Subcutaneous adipose tissue (tissue), 4 donors: ENCODE data around the gene TGFBR3L. TPM values are rescaled to one million over a fixed set of nuclear protein-coding genes. Genes with fewer than 3 reads are reported as not detected.

Experiments
- CTCF ChIP-seq: fragments of 450-650 bp; IDR thresholded peaks from one replicate; pipeline ENCODE4 v1.5.1; 2016; ENCODE audit warnings: low read depth, mild to moderate bottlenecking, control low read depth, antibody characterized with exemption, moderate library complexity
- total RNA-seq, 4 donors: library from RNA; depleted of rRNA; stranded (reverse); fragments of >200 nt; gene quantifications; one replicate each; pipeline ENCODE4 v1.1.0, GENCODE V29; 2016

The TGFBR3L gene
- total RNA-seq, 4 donors from 2014 or later, result not detected

- TF ChIP-seq CTCF, result no peak
Observed at GRCh38 chr19:7921967-7922835, 7.6 kb downstream of the TGFBR3L start.

DNA sequence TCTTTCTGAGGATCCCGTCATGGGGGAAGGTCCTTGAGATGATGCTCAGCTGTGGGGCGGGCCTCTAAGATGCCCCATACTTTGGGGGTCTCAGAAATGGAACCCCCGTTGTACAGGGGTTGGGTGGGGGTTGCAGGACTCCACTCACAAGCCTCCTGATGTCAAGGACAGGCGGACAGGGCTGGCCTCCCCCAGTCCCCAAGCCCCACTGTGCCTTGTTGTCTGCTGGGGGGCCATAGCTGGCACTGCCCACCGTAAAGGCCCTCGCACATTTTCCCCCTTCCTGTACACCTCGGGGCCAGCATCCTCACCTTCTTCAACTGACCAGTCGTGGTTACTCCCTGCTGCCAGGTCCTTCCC is 8.2 kb downstream of the TGFBR3L start:
- TF ChIP-seq CTCF, result no peak

DNA sequence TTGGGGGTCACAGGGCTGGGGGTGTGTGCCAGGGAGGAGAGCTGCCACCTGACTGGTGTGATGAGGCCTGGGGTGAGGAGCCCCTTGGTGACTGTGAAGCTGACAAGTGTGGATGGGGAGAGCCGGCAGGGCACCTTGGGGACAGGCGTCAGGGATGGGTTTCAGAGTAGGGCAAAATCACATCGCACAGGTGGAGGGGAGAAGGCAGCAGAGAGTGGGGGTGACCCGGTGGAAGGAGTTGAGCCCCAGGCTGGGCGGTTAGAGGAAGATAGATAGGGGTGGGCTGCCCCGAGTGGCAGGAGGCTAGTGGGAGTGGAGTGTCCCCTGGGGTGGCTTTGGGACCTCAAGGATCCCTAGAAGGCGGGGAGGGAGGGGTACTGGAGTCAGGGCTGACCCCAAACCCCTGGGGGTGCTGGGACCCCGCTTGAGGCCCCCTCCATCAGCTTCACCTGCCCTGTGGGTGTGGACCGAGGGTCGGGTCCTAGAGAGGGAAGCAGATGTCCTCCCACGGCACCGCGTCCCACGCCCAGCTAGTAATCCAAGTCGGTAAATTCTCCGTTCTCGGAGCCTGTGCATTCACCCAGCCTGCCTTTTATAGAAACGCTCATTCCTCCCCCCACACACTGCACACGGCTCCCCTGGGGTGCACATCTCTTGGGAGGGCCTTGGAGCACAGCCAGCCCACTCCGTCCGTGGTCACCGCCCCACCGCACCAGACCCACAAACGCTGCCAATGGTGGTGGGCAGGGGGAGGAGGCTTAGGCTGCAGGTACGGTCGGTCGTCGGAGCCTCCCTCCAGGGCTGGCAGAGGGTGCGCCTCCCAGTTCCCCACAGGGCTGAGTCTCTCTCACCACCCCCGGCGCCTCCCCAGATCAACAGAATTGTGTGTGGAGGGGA is 8.9 kb downstream of the TGFBR3L start:
- TF ChIP-seq CTCF, result no peak

DNA sequence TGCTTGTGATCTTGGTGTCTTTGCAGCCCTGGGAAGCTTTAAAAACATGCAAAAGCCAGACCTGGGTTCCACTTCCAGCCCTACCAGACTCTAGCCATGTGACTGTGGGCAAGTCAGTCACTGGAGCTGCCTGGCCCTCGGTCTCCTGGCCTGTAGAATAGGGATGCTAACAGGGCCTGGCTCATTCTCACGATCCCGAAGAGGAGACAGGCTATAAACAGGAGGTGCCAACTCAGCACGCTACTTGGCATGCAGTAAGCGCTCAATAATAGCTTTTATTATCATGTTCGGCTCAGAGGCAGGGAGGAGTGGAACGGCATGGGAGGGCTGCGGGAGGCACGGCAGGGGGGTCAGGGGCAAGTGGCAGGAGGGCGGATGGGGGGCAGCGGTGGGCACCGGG is 9.6 kb downstream of the TGFBR3L start:
- no peak for TF ChIP-seq CTCF

DNA sequence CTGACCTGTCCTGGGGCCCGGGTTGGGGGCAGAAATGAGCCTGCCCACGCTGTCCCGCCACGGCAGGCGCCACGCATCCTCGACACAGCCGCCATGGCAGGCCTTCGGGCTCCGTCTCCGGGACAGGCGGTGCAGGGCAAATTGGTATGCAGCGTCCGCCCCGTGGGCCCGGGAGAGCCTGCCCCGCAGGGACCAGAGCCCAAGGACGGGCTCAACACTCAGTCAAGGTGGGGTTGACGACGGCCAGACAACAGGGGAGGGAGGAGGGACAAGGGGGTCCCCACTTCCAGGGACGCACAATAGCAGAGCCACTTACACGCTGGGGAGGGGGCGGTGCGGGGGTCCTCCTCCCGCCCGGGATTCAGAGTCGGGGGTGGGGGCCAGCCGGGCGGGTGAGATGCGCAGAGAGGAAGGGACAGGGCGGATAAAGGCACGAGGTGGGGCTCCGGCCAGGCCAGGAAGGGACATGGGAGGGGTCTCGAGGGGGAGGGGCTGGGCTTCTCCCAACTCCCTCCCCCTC is 10.1 kb downstream of the TGFBR3L start:
- no peak for TF ChIP-seq CTCF

DNA sequence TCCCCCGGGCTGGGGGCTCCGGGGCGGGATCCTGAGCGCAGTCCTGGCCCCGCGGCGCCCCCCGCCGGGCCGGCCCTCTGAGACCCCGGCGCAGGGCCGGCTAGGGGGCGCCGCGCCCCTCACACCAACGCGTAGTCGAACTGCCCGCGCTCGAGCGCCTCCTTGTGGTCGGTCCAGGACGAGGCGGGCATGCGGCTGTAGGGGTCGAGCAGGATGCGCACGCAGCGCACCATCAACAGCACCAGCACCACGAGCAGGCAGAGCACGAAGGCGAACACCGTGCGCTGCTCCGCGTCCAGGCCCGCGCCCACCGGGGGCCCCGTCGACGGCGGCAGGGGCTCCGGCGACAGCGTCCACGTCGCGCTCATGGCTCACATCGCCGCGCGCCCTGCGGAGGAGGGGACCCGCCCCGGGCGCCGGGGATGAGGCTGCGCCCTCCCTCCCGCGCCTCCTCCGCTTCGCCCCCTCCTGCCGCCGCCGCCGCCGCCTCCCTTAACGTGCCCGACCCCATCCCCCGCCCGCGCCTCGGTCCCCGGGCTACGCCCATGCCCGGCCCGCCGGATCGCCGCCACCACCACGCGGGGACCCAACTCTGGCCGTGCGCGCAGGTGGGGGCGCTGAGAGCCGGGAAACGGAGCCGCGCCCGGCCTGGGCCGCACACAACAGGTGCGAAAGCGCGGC is 10.7 kb downstream of the TGFBR3L start:
- TF ChIP-seq CTCF, result no peak
